ENCODE results near the gene KRTAP4-9.
"Not testable (repeated sequence)": the region's sequence is repeated elsewhere in the genome, so short reads cannot be mapped to it uniquely, and the experiment has no call there.

The KRTAP4-9 gene

DNA sequence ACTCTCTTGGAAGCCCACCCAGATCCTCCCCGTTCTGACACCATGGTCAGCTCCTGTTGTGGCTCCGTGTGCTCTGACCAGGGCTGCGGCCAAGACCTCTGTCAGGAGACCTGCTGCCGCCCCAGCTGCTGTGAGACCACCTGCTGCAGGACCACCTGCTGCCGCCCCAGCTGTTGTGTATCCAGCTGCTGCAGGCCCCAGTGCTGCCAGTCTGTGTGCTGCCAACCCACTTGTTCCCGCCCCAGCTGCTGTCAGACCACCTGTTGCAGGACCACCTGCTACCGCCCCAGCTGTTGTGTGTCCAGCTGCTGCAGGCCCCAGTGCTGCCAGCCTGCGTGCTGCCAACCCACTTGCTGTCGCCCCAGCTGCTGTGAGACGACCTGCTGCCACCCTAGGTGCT is at the start of gene KRTAP4-9:
KRTAP4-9 (plus strand) TSS at position 43 of the 400 bp plus-strand sequence; CDS start at position 43, 0 bp downstream.
- DNase-seq = not testable (repeated sequence)

- DNase-seq = no peak
Observed at GRCh38 chr17:41057547-41057946, 47.6 kb upstream of the KRTAP4-9 start.

GRCh38 chr17:41058741-41059140 is 46.4 kb upstream of the KRTAP4-9 start:
- no peak for DNase-seq

DNA sequence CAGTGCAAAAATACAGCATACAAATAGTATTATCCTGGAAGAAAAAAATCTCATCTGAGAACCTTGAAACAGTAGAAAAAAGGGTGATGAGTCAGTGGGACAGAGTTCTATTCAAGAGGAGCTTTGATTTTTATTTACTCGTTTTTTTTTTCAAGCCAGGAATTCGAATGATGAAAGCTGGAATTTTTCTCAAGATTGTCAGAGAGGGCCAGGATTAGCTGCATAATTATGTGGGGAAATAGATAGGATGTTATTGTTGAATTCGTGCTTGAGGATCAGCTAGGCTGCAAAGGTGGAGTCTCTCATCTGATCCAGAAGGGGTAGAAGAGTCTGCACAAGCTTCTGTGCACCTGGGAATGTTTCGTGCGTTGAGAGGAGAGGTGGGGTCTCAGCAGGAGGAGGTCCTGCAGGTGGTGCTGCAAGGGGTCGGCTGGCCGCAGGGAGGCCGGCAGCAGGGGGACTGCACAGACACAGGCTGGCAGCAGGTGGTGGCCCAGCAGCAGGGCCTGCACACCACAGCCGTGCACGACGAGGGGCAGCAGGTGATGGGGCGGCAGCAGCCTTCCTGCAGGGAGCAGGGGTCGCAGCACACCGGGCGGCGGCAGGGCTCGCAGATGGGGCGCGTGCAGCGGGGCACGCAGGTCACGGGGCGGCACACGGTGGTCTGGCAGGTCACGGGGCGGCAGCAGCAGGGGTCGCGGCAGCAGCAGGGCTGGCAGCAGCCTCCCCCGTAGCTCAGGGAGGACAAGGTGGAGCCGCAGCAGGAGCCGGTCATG is 45.7 kb upstream of the KRTAP4-9 start:
- not testable (repeated sequence) for DNase-seq

- DNase-seq = no peak
Observed at GRCh38 chr17:41060052-41060604, 45.1 kb upstream of the KRTAP4-9 start, which contains the start of gene KRTAP2-3. KRTAP2-3 (minus strand) TSS chr17:41060114; CDS start chr17:41060050, 64 bp downstream.

GRCh38 chr17:41061964-41062363 is 43.2 kb upstream of the KRTAP4-9 start:
- no peak for DNase-seq

- no peak for DNase-seq
Observed at GRCh38 chr17:41063449-41063848, 41.7 kb upstream of the KRTAP4-9 start.

DNA sequence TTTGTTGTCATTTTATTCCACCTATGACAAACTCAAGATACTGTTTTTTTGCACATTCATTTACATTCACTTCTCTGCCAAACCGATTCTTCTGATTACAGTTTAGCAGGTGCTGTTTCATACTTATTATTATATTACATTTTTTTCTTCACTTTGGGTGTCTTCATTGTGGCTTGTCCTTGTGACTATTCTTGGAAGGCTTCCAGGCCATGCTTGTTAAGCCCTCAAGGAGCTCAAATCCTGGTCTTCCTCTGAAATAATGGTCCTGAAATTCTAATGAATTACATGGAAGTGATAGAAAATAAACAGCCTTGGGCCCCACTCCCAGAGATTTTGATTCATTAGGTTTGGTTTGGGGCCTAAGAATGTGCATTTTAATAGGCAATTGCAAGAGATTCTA is 40.9 kb upstream of the KRTAP4-9 start:
- DNase-seq = no peak

- not testable (repeated sequence) for DNase-seq
Observed at GRCh38 chr17:41065016-41065689, 40.0 kb upstream of the KRTAP4-9 start.

- DNase-seq = no peak
Observed at GRCh38 chr17:41065829-41066624, 39.2 kb upstream of the KRTAP4-9 start, which contains the start of gene KRTAP2-4. KRTAP2-4 (minus strand) TSS chr17:41065879; CDS start chr17:41065845, 34 bp downstream.

DNA sequence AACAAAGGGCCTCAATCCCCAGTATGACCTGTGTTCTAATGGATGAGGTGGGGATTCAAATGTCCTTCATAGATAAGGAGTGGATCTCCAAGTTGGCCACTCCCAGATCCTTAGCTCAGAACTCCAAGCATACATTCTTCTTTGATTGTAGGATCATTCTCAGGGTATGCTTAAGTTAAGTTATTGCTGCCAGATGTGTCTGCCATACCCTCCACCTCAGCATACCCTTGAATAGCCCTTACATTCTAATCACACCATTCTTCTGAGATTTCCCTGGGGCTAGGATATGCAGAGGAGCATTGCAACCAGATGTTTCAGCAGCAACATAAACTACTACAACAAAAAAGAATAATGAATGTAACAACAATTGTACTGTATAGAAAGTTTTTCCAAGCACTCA is 37.9 kb upstream of the KRTAP4-9 start:
- DNase-seq = no peak

DNA sequence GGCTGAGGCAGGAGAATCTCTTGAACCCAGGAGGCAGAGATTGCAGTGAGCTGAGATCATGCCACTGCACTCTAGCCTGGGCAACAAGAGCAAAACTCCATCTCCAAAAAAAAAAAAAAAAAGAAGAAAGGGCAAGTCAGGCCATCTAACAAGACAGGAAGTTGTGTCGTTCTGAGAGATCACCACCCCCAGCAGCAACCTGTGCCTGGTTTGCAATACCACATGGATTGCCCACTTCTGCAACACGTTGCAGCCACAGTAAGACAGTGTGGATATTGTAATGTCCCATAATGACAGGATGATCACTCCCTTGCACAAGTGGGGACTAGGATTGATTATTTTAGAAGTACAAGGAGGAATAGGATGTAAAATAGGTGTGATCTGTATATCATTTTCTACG is 36.2 kb upstream of the KRTAP4-9 start:
- DNase-seq = no peak

GRCh38 chr17:41071606-41072360 is 33.4 kb upstream of the KRTAP4-9 start:
- DNase-seq = no peak

GRCh38 chr17:41073676-41074075 is 31.5 kb upstream of the KRTAP4-9 start:
- no peak for DNase-seq

DNA sequence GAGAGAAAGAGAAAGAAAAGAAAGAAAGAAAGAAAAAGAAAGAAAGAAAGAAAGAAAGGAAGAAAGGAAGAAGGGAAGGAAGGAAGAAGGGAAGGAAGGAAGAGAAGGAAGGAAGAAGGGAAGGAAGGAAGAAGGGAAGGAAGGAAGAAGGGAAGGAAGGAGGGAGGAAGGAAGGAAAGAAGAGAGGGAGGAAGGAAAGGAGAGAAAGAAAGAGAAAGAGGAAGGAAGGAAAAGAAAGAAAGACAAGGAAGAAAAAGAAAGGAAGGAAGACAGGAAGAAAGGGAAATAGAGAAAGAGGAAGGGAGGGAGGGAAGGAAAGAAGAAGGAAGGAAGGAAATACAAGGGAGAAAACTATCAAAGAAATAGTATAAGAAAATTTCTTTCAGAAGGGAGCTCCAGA is 28.4 kb upstream of the KRTAP4-9 start:
- no peak for DNase-seq

- DNase-seq = no peak
Observed at GRCh38 chr17:41082626-41083025, 22.6 kb upstream of the KRTAP4-9 start.

DNA sequence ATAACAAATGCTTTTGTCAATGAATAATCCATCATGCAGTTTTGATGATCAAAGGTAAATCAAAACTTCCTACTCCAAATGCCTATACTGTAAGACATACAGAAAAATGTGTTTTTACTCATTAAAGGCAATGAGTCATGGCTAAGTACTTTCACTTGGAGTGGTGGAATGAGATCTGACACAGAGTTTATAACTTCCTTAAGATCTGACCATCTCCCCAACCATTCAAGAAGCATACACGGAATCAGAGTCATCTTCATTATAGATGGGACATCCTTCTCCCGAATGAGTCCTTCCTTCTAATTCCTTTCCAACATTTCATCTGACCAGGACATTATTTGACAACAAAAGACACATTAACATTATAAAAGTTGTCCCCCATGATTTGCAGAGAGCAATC is 21.8 kb upstream of the KRTAP4-9 start:
- DNase-seq = not testable (repeated sequence)

DNA sequence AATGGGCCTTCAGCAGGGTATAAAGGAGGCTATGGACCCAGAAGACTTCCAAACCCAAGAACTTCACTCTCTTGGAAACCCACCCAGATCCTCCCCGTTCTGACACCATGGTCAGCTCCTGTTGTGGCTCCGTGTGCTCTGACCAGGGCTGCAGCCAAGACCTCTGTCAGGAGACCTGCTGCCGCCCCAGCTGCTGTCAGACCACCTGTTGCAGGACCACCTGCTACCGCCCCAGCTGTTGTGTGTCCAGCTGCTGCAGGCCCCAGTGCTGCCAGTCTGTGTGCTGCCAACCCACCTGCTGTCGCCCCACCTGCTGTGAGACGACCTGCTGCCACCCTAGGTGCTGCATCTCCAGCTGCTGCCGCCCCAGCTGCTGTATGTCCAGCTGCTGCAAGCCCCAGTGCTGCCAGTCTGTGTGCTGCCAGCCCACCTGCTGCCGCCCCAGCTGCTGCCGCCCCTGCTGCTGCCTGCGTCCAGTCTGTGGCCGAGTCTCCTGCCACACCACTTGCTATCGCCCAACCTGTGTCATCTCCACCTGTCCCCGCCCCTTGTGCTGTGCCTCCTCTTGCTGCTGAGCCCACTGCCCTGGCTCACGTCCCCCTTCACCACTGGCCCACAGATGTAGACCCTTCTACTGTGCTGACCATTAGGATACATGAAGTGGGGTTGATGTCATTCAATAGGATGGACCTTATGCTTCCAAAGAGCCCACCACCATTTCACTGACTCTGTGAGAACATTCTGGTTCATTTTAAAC is 20.9 kb upstream of the KRTAP4-9 start, which contains the start of gene KRTAP4-7:
KRTAP4-7 (plus strand) TSS at position 51 of the 757 bp plus-strand sequence; CDS start at position 108, 57 bp downstream.
- DNase-seq = not testable (repeated sequence)

DNA sequence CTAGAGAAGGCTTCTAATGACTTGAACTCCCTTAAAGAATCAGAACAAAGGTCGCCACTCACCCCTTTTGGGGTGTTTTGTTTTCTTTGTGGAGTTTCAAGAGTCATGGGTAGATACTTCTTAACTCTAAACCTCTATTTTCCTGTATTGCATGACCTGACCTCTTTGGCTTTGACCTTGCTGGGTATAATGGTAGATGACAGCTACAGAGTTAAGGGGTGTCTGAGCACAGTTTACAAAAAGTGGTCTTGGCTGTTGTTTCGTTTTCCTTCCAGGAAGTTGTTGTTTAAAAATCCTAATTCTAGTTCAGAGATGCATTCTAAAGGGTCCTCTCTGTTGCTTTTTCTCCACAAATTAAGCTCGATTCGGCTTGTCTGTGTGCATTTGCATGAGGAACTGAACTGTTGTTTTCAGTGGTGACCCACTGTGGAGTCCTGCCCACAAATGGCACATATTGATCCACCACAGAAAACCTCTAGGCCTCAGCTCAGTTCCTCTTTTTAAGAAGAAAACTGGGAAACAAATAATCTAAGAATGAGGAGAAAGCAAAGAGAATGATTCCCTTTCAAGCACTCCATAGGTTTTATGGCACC is 16.3 kb upstream of the KRTAP4-9 start:
- not testable (repeated sequence) for DNase-seq

GRCh38 chr17:41096055-41096454 is 9.1 kb upstream of the KRTAP4-9 start:
- no peak for DNase-seq

- no peak for DNase-seq
Observed at GRCh38 chr17:41098042-41098441, 7.1 kb upstream of the KRTAP4-9 start, which contains the start of gene KRTAP4-8. KRTAP4-8 (minus strand) TSS chr17:41098142; CDS start chr17:41098084, 58 bp downstream.

All from GOT3 (cell line).